ENCODE measurements around the gene XIRP2. TPM values are rescaled to one million over a fixed set of nuclear protein-coding genes. Genes with fewer than 3 reads are reported as not detected.
A peak's percentile ranks its signal among the peaks of the same experiment; 100 is the strongest.

The XIRP2 gene
- total and polyA plus RNA-seq, 2 of the 13 experiments (the other 11 are each of a cell fraction or from before 2014, with no cell fraction given), result 0.04 to 0.05 TPM

DNA sequence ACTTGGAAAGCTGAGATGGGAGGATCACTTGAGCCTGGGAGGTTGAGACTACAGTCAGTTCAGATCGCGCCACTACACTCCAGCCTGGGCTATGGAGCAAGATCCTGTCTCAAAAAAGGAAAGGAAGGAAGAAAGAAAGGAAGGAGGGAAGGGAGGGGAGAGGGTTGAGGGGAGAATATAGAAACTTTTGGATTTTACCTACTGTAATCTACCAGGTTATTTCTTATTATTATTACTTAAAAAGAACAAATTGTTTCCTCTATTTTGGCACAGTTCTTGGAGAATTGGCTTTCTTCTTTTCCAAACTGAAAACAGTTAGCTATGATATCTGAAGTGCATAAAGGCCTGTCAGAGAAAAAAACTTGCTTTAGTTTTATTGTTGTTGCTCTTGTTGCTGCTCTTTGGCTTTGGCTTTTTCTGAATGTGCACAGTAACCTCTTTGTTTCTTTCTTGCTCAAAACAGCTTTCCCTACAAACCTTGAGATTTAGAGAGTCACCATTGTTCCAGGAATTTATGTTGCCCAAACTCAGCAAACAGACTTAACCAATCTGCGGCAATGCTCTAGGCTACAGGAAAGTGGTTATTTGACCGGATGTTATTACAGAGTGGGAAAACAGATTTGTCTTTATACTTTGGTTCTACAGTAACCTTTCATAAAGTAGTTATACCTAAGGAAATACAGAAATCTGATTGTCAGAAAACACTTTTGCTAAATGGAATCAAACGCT, 214.9 kb downstream of the XIRP2 start (continued):
- TF ChIP-seq GATAD1 (CRISPR knock-in tag; IDR thresholded peaks at IDR 0.05) (no peak; the same call in 1 of the 2 replicates), ZNF724P (CRISPR knock-in tag; IDR thresholded peaks at IDR 0.05; ENCODE audit: borderline replicate concordance) (no peak), ZNF24 (IDR thresholded peaks at IDR 0.05) (no peak), SMAD3 (CRISPR knock-in tag; IDR thresholded peaks at IDR 0.05) (peak; percentile 66; the same call in 1 of the 2 replicates), NFYC (CRISPR knock-in tag; IDR thresholded peaks at IDR 0.05) (peak; percentile 74), KDM6A (CRISPR knock-in tag; IDR thresholded peaks at IDR 0.05; ENCODE audit: low read depth) (peak; percentile 67; the same call in 1 of the 2 replicates), ZNF589 (CRISPR knock-in tag; conservative IDR thresholded peaks at IDR 0.05) (no peak), PHF21A (CRISPR knock-in tag; IDR thresholded peaks at IDR 0.05) (peak; percentile 94), TCF7L2 (IDR thresholded peaks at IDR 0.05; ENCODE audit: low read depth, low read length) (0 out of 2 replicates have a peak, but pooled peaks have one; percentile 47), ZNF558 (CRISPR knock-in tag; IDR thresholded peaks at IDR 0.05; ENCODE audit: borderline replicate concordance) (no peak), GPN1 (CRISPR knock-in tag; IDR thresholded peaks at IDR 0.05; ENCODE audit: borderline replicate concordance) (no peak), JDP2 (CRISPR knock-in tag; IDR thresholded peaks at IDR 0.05; ENCODE audit: borderline replicate concordance) (no peak), HOXA3 (CRISPR knock-in tag; IDR thresholded peaks at IDR 0.05) (no peak), ZSCAN22 (CRISPR knock-in tag; IDR thresholded peaks at IDR 0.05) (no peak)
- TF ChIP-seq, protein P1, sequence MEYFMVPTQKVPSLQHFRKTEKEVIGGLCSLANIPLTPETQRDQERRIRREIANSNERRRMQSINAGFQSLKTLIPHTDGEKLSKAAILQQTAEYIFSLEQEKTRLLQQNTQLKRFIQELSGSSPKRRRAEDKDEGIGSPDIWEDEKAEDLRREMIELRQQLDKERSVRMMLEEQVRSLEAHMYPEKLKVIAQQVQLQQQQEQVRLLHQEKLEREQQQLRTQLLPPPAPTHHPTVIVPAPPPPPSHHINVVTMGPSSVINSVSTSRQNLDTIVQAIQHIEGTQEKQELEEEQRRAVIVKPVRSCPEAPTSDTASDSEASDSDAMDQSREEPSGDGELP (IDR thresholded peaks at IDR 0.05; ENCODE audit: borderline replicate concordance, low read depth), result no peak
- TF ChIP-seq, protein P2, sequence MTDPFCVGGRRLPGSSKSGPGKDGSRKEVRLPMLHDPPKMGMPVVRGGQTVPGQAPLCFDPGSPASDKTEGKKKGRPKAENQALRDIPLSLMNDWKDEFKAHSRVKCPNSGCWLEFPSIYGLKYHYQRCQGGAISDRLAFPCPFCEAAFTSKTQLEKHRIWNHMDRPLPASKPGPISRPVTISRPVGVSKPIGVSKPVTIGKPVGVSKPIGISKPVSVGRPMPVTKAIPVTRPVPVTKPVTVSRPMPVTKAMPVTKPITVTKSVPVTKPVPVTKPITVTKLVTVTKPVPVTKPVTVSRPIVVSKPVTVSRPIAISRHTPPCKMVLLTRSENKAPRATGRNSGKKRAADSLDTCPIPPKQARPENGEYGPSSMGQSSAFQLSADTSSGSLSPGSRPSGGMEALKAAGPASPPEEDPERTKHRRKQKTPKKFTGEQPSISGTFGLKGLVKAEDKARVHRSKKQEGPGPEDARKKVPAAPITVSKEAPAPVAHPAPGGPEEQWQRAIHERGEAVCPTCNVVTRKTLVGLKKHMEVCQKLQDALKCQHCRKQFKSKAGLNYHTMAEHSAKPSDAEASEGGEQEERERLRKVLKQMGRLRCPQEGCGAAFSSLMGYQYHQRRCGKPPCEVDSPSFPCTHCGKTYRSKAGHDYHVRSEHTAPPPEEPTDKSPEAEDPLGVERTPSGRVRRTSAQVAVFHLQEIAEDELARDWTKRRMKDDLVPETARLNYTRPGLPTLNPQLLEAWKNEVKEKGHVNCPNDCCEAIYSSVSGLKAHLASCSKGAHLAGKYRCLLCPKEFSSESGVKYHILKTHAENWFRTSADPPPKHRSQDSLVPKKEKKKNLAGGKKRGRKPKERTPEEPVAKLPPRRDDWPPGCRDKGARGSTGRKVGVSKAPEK (CRISPR knock-in tag; IDR thresholded peaks at IDR 0.05; ENCODE audit: borderline replicate concordance), result no peak
- TF ChIP-seq, protein P3, sequence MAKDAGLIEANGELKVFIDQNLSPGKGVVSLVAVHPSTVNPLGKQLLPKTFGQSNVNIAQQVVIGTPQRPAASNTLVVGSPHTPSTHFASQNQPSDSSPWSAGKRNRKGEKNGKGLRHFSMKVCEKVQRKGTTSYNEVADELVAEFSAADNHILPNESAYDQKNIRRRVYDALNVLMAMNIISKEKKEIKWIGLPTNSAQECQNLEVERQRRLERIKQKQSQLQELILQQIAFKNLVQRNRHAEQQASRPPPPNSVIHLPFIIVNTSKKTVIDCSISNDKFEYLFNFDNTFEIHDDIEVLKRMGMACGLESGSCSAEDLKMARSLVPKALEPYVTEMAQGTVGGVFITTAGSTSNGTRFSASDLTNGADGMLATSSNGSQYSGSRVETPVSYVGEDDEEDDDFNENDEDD (CRISPR knock-in tag; IDR thresholded peaks at IDR 0.05; ENCODE audit: borderline replicate concordance), result no peak; the same call in 1 of the 2 replicates
- TF ChIP-seq, protein P4, sequence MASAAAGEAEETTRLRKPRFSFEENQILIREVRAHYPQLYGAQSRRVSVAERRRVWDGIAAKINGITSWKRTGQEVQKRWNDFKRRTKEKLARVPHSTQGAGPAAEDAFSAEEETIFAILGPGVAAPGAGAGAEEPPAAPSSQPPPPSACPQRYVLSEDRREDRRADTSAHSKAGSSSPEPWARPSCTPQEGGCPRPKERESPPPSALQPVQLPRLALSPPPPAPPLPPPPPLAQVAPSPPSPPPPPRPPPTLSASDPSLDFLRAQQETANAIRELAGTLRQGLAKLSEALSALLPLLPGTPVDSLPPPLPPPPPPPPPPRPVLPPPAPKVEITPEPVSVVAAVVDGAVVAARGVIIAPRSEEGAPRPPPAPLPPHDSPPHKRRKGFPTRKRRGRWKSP (CRISPR knock-in tag; IDR thresholded peaks at IDR 0.05), result peak; percentile 83; the same call in 1 of the 2 replicates
- TF ChIP-seq, protein P5, sequence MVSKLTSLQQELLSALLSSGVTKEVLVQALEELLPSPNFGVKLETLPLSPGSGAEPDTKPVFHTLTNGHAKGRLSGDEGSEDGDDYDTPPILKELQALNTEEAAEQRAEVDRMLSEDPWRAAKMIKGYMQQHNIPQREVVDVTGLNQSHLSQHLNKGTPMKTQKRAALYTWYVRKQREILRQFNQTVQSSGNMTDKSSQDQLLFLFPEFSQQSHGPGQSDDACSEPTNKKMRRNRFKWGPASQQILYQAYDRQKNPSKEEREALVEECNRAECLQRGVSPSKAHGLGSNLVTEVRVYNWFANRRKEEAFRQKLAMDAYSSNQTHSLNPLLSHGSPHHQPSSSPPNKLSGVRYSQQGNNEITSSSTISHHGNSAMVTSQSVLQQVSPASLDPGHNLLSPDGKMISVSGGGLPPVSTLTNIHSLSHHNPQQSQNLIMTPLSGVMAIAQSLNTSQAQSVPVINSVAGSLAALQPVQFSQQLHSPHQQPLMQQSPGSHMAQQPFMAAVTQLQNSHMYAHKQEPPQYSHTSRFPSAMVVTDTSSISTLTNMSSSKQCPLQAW (CRISPR knock-in tag; IDR thresholded peaks at IDR 0.05), result no peak
- TF ChIP-seq, protein P6, sequence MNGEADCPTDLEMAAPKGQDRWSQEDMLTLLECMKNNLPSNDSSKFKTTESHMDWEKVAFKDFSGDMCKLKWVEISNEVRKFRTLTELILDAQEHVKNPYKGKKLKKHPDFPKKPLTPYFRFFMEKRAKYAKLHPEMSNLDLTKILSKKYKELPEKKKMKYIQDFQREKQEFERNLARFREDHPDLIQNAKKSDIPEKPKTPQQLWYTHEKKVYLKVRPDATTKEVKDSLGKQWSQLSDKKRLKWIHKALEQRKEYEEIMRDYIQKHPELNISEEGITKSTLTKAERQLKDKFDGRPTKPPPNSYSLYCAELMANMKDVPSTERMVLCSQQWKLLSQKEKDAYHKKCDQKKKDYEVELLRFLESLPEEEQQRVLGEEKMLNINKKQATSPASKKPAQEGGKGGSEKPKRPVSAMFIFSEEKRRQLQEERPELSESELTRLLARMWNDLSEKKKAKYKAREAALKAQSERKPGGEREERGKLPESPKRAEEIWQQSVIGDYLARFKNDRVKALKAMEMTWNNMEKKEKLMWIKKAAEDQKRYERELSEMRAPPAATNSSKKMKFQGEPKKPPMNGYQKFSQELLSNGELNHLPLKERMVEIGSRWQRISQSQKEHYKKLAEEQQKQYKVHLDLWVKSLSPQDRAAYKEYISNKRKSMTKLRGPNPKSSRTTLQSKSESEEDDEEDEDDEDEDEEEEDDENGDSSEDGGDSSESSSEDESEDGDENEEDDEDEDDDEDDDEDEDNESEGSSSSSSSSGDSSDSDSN (CRISPR knock-in tag; IDR thresholded peaks at IDR 0.05), result no peak
